GM12872 (cell line): Measurements from ENCODE around the gene STK11IP.

Experiments used
- CTCF ChIP-seq: IDR thresholded peaks from 3 replicates; pipeline ENCODE4 v1.5.1; 2011; ENCODE audit warnings: low read depth, mild to moderate bottlenecking, low read length, moderate library complexity; ENCODE audit not compliant: insufficient read depth

The STK11IP gene

GRCh38 chr2:219566640-219567039, 31.0 kb upstream of the STK11IP start:
- TF ChIP-seq CTCF: no peak

DNA sequence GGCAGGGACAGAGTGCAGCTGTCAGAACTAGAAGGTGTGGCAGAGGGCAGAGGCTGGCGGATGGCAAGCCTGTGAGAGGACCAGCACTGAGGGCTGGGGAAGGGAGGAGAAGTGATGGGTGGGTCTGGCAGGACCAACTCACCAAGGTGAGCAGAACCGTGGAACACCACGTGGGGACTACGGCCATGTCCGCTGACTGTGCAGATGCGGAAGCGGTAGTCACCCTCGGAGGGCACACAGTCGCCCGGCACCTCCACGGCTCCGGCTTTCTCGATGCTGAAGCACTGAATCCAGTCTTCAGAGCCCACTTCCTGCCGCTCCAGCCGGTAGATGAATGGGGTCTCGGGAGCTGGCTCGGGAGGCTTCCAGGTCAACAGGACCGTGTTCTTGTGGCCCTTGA, 30.5 kb upstream of the STK11IP start:
- TF ChIP-seq CTCF: no peak

- no peak for TF ChIP-seq CTCF
Observed at GRCh38 chr2:219567791-219568361, 29.8 kb upstream of the STK11IP start.

DNA sequence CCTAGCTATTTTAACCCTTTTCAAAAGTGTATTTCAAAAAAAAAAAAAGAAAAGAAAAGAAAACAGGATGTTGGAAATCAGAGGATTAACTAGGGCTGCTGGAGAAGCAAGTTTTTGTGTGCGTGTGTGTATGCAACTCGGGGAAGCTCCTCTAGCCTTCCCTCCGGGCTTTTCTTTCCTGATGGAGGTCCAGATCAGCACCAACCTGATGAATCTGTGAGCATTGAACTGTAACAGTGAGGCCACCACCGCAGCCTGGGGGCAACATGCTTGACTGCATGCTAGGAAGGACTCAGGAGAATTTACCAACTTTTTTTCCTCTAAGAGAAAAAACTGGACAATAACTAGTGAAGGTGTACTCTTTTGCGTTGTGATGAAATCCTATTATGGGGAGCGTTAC, 28.6 kb upstream of the STK11IP start:
- TF ChIP-seq CTCF: no peak

DNA sequence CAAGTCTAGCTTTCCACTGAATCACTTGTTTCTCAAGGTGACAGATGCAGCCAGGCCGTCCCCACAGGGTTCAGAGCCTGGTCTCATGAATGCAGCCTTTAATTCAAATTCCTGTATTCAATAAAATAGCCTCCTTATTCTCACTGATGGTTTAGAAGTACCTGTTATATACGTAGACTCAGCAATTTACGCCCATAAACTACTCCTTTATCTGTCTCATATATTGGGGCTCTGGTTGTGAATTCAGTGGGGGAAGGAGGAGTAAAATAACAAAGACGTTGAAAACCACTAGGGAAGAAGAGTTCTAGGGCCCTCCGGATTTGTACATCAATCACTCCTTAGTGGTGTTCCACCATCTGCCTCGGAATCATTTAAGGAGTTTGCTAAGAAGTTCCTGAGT, 28.0 kb upstream of the STK11IP start:
- TF ChIP-seq CTCF: no peak

- TF ChIP-seq CTCF: no peak
Observed at GRCh38 chr2:219570194-219570923, 27.3 kb upstream of the STK11IP start.

- TF ChIP-seq CTCF: no peak
Observed at GRCh38 chr2:219570924-219571310, 26.7 kb upstream of the STK11IP start.
